Spleen (tissue), 11 donors: ENCODE data around the gene OSBPL8. TPM values are rescaled to one million over a fixed set of nuclear protein-coding genes. Genes with fewer than 3 reads are reported as not detected.

Source experiments
- DNase-seq: peaks from one replicate; pipeline ENCODE4 v3.0.0-alpha.2; 2020
- H3K27ac ChIP-seq, 8 donors: fragments of 200-600 bp; sonication (generic) in 7 of 8; 1 replicate in 4 of 8; 2 replicates in 4 of 8; pipeline versions ENCODE4 v1.5.0 to v1.8.0; 2016 to 2021; ENCODE audit warnings: inconsistent platforms in 4 of 8, mild to moderate bottlenecking in 4 of 8, moderate library complexity in 1 of 8
- H3K27me3 ChIP-seq, 7 donors: fragments of 200-600 bp; sonication (generic) in 6 of 7; replicated peaks in 1 of 7; 1 replicate in 4 of 7; 2 replicates in 3 of 7; pipeline versions ENCODE4 v1.5.0 to v1.8.0; 2016 to 2021; ENCODE audit warnings: inconsistent platforms in 3 of 7, mild to moderate bottlenecking in 1 of 7
- H3K36me3 ChIP-seq, 6 donors: fragments of 200-600 bp; sonication (generic) in 5 of 6; 1 replicate in 4 of 6; 2 replicates in 2 of 6; pipeline versions ENCODE4 v1.5.0 to v1.8.0; 2016 to 2021; ENCODE audit warnings: inconsistent platforms in 2 of 6
- H3K4me1 ChIP-seq, 6 donors: fragments of 200-600 bp; sonication (generic) in 5 of 6; 1 replicate in 3 of 6; 2 replicates in 3 of 6; pipeline versions ENCODE4 v1.5.0 to v1.8.0; 2016 to 2021; ENCODE audit warnings: inconsistent platforms in 3 of 6
- H3K4me3 ChIP-seq, 8 donors: fragments of 200-600 bp; sonication (generic) in 7 of 8; 1 replicate in 4 of 8; 2 replicates in 4 of 8; pipeline versions ENCODE4 v1.5.0 to v1.8.0; 2016 to 2021; ENCODE audit warnings: inconsistent platforms in 4 of 8, mild to moderate bottlenecking in 4 of 8, moderate library complexity in 2 of 8
- H3K9me3 ChIP-seq, 8 donors: fragments of 200-600 bp; sonication (generic) in 7 of 8; 1 replicate in 4 of 8; 2 replicates in 4 of 8; pipeline versions ENCODE4 v1.5.0 to v1.8.0; 2016 to 2021; ENCODE audit warnings: inconsistent platforms in 4 of 8
- POLR2A ChIP-seq, 3 donors: fragments of 450-650 bp; IDR thresholded peaks; one replicate each; pipeline ENCODE4 v1.5.1; 2017; ENCODE audit warnings: antibody characterized with exemption in 3 of 3, mild to moderate bottlenecking in 1 of 3
- POLR2AphosphoS5 ChIP-seq, 3 donors: sonication (generic); formaldehyde crosslinking; IDR thresholded peaks; one replicate each; pipeline ENCODE4 v1.5.1; 2017; ENCODE audit warnings: antibody characterized with exemption in 3 of 3
- WGBS, 5 donors: extraction: QIAGEN DNeasy Blood & Tissue Kit in 3 of 5; methylation state at CpG; one replicate each; pipeline versions ENCODE4 v1.1.5 to v1.1.7; 2013 to 2018; 5-methylcytosine and 5-hydroxymethylcytosine counted together
- intact Hi-C: fragments of 100-400 bp; cut with DNase I; formaldehyde crosslinking; loops from one replicate; pipeline ENCODE4 v1.15.0; 2023; ENCODE audit warnings: low total_unique reads
- polyA plus RNA-seq, 3 donors: library from polyadenylated mRNA; stranded (reverse); fragments of 200-250 nt; gene quantifications; one replicate each; pipeline ENCODE4 v1.2.1, GENCODE V29; 2013
- total RNA-seq, 7 donors: library from RNA; depleted of rRNA in 3 of 7; stranded (reverse); fragments of >200 nt in 3 of 7; fragmentation: NEBNext Ultra II Directional in 4 of 7; extraction: Animal tissue kit (Norgen Biotek cat#: 25700) in 4 of 7; gene quantifications; one replicate each; pipeline versions ENCODE4 v1.1.0 to v1.2.1, GENCODE V29; 2016 to 2021
- TF ChIP-seq, protein P1 (sequence below), 11 experiments: fragments of 200-600 bp in 7 of 11; fragments of 450-650 bp in 4 of 11; sonication (generic) in 4 of 11; IDR thresholded peaks in 8 of 11; conservative IDR thresholded peaks in 3 of 11; 1 replicate in 7 of 11; 2 replicates in 4 of 11; pipeline versions ENCODE4 v1.4.0 to v1.8.0; 2016 to 2021; ENCODE audit warnings: antibody characterized with exemption in 11 of 11, inconsistent platforms in 4 of 11, mild to moderate bottlenecking in 1 of 11
- donor health status: healthy with polysubstance abuse.
- donor health status: DM: no; HTN: no; CAD: no; lungs with moderate emphysema.
- donor health status: DM: no; HTN: no; CAD: no.
- donor health status: Bipolar disorder and iron deficiency.
- donor health status: healthy.
- donor health status: DM: no; HTN: no; CAD: no.
- donor health status: DM: yes; HTN: yes; CAD: no.

Gene OSBPL8
- total and polyA plus RNA-seq, 10 donors, result 10.7 to 127 (median 109) TPM

DNA sequence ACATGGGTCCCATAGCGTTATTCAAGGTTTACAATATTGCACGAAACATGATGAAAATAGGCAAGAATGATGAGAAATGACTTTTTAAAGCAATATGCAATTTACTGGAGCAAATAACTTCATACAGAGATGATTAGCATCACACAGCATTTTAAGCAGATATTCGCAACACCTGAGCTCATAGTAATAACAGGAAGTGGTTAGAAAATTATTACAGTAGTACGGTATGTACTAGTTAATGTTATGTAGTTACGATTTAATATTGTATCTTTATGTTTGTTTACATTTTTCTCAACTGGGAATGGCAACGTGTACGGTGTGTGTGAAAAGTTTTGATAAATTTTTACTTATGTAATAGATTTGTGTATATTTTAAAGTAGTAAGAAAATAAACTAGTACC, 102.6 kb downstream of the OSBPL8 start:
- Histone ChIP-seq H3K4me3 (no peak overlapping the region), H3K9me3 (no peaks in the 10 kb centered on the region), H3K4me1 (peaks cover 0 to 57% (median 21%) of the 10 kb centered on the region in 6 donors), H3K27me3 (no peaks in the 10 kb centered on the region), H3K27ac (peak overlapping the region in 6 of 8 donors; percentile 1 to 50 (median 30)), H3K36me3 (peaks cover 0 to under 1% (median 0%) of the 10 kb centered on the region in 6 donors)
- WGBS, 5 donors, result 69 to 80% (median 74%) methylated on average over 7 of the region's 7 CpGs
- DNase-seq, result no peak
- TF ChIP-seq POLR2AphosphoS5 (IDR thresholded peaks at IDR 0.05), result no peak
- TF ChIP-seq POLR2A (IDR thresholded peaks at IDR 0.05), result no peak
- TF ChIP-seq, protein P1, sequence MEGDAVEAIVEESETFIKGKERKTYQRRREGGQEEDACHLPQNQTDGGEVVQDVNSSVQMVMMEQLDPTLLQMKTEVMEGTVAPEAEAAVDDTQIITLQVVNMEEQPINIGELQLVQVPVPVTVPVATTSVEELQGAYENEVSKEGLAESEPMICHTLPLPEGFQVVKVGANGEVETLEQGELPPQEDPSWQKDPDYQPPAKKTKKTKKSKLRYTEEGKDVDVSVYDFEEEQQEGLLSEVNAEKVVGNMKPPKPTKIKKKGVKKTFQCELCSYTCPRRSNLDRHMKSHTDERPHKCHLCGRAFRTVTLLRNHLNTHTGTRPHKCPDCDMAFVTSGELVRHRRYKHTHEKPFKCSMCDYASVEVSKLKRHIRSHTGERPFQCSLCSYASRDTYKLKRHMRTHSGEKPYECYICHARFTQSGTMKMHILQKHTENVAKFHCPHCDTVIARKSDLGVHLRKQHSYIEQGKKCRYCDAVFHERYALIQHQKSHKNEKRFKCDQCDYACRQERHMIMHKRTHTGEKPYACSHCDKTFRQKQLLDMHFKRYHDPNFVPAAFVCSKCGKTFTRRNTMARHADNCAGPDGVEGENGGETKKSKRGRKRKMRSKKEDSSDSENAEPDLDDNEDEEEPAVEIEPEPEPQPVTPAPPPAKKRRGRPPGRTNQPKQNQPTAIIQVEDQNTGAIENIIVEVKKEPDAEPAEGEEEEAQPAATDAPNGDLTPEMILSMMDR (IDR thresholded peaks at IDR 0.05 in 8 of 11, conservative IDR thresholded peaks at IDR 0.05 in 3 of 11), result no peak
- intact Hi-C loops, result no loop called here

DNA sequence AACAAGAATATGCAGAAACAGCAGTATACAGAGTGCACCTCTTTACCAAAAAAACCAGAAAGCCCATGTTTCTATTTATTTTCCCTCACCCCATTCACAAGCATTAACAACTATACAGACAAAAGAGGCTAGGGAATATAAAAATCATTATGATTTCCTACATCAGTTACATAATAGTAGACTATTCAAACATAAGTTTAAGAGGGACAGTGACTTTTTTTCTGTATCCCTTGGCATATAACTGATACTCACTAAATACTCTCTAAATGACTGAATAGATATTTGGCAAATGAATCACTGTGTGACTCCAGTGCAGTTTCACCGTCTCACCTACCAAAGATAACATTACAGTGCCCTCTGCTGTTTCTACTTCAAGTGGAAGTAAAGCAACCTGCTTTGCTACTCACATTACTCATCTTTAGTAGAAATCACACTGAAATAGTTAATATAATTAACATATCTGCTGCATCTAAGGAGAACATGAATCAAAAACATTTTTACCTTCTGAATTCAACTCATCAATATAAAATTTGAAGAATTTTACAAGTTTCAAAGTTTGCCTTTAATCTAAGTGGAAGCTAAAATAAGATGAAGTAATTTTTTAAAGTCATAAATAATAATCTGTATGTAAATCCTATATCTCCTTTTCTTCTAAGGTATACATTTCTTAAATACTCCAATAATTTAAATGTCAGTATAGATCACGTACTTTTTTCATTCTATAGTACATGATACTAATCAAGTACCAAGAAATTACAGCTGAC, 103.8 kb downstream of the OSBPL8 start:
- intact Hi-C loops, result no loop called here
- Histone ChIP-seq H3K9me3 (no peaks in the 10 kb centered on the region), H3K27me3 (no peaks in the 10 kb centered on the region), H3K4me1 (peaks cover 0 to 50% (median 19%) of the 10 kb centered on the region in 6 donors), H3K4me3 (no peak overlapping the region), H3K36me3 (peaks cover 0 to 6% (median 0%) of the 10 kb centered on the region in 6 donors), H3K27ac (peak overlapping the region in 3 of 8 donors; percentile 36 to 50 (median 36))
- TF ChIP-seq, protein P1 (IDR thresholded peaks at IDR 0.05 in 8 of 11, conservative IDR thresholded peaks at IDR 0.05 in 3 of 11), result peak in 8 of 11 experiments; percentile 21 to 62 (median 50)
- no peak for TF ChIP-seq POLR2AphosphoS5 (IDR thresholded peaks at IDR 0.05)
- TF ChIP-seq POLR2A (IDR thresholded peaks at IDR 0.05), result no peak
- WGBS, 5 donors, result 46 to 54% (median 51%) methylated on average over 2 of the region's 2 CpGs
- DNase-seq, result no peak

DNA sequence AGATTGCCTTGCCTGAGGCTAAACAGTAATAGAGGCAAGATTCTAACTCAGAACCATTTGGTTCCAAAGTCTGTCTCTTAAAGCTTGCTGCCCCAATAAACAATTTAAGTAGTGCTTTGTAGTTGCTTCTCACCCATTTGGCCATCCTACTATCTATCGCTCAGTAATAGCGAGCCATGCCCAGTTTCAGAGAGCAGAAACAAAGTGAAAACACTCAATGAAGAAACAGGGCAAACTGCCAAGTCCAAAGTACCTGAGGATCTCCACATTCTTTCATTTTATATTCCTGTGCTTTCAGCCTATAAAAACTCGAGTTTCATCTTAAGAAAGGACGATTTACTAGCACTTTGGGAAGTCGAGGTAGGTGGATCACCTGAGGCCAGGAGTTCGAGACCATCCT, 108.0 kb downstream of the OSBPL8 start:
- Histone ChIP-seq H3K27ac (no peak overlapping the region), H3K4me3 (no peak overlapping the region), H3K27me3 (no peaks in the 10 kb centered on the region), H3K4me1 (peaks cover 0 to 21% (median 9%) of the 10 kb centered on the region in 6 donors), H3K9me3 (no peaks in the 10 kb centered on the region), H3K36me3 (peaks cover 0 to 38% (median 13%) of the 10 kb centered on the region in 6 donors)
- intact Hi-C loops, result no loop called here
- TF ChIP-seq, protein P1 (IDR thresholded peaks at IDR 0.05 in 8 of 11, conservative IDR thresholded peaks at IDR 0.05 in 3 of 11), result no peak
- no peak for TF ChIP-seq POLR2A (IDR thresholded peaks at IDR 0.05)
- WGBS, 5 donors, result 96 to 98% (median 97%) methylated on average over 6 of the region's 6 CpGs
- DNase-seq, result no peak

DNA sequence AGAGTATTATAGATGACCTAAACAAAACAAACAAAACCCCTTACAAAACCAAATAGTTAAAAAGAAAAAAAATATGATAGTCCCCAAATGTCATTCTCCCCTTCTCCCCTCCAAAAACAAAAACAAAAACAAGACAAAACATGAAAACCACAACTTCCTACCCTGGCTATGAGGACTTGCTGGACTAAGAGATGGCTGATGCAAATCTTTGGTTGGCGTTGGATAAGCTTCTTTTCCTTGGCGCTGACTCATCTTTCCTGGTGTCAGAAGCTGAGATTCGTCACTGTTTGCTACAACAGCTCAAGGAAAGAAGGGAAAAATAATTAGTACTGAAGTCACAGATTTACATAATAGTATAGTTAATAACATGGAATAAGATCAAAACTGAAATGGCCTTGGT, 108.9 kb downstream of the OSBPL8 start:
- peak overlapping the region in 1 of 8 donors; percentile 16 for H3K27ac ChIP-seq
- no peaks in the 10 kb centered on the region for H3K9me3 ChIP-seq
- H3K4me3 ChIP-seq, result no peak overlapping the region
- intact Hi-C loops, result no loop called here
- peaks cover 0 to 12% (median 2%) of the 10 kb centered on the region in 6 donors for H3K4me1 ChIP-seq
- peaks cover 0 to 38% (median 13%) of the 10 kb centered on the region in 6 donors for H3K36me3 ChIP-seq
- H3K27me3 ChIP-seq, result no peaks in the 10 kb centered on the region
- no peak for DNase-seq
- 57 to 89% (median 65%) methylated on average over 3 of the region's 3 CpGs for WGBS, 5 donors
- TF ChIP-seq POLR2A (IDR thresholded peaks at IDR 0.05), result no peak
- TF ChIP-seq, protein P1 (IDR thresholded peaks at IDR 0.05 in 8 of 11, conservative IDR thresholded peaks at IDR 0.05 in 3 of 11), result no peak
- no peak for TF ChIP-seq POLR2AphosphoS5 (IDR thresholded peaks at IDR 0.05)
